Measurements from ENCODE around the gene UNC5B. TPM values are rescaled to one million over a fixed set of nuclear protein-coding genes. Genes with fewer than 3 reads are reported as not detected.

The UNC5B gene
- total RNA-seq, 1 donor from 2014 or later: 6.3 TPM

DNA sequence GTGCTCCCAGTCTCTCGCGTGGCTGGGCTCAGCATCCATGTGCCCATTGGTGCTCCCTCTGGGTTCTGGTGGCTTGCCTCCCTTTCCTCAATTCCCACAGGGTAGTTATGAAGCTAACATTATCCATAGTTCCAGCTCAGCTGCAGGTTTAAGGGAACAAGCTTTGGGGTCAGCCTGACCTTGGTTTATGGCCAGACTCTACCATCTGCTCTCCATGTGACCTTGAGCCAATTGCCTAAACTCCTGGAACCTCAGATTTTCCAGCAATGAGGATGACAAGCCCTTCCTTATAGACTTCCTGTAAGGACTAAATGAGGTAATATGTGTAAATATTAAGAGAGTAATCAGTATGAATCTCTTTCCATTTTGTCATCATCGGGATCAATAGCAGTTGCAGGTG is 96.6 kb downstream of the UNC5B start:
- Histone ChIP-seq H3K27ac (ENCODE audit: low read depth, low read length) (no peak overlapping the region), H3K27me3 (ENCODE audit: control insufficient read depth in 3 of 3, insufficient read depth in 3 of 3, low read length in 3 of 3) (peaks cover 0 to 3% (median 3%) of the 10 kb centered on the region in 3 donors), H3K36me3 (ENCODE audit: control insufficient read depth in 3 of 3, insufficient read depth in 3 of 3, low read length in 3 of 3) (no peaks in the 10 kb centered on the region), H3K4me3 (ENCODE audit: low read length in 3 of 3) (no peak overlapping the region), H3K9me3 (ENCODE audit: control insufficient read depth in 3 of 3, low read length in 3 of 3) (no peaks in the 10 kb centered on the region), H3K9ac (ENCODE audit: low read depth in 1 of 3, low read length in 3 of 3) (no peak overlapping the region), H3K4me1 (ENCODE audit: control insufficient read depth in 3 of 3, insufficient read depth in 3 of 3, low read length in 3 of 3) (peaks cover 7 to 14% (median 12%) of the 10 kb centered on the region in 3 donors)

DNA sequence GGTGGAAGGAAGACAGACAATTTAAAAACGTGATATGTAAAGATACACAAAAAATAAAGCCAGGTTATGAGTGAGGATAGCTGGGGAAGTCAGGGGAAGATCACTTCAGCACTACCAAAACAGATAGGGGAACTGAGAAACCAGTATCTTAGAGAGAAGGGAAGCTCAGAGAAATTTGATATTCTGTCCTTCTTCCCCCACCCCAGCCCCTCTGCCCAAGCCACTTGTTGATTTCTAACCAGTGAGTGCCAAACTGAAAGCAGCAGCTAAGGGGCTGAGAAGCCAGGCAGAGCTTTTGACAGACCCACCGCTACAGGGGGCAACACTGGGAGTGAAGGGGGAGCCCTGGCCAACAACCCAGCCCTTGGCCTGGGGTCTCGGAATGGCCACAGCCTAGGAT is 97.5 kb downstream of the UNC5B start:
- no peak overlapping the region for H3K27ac ChIP-seq (ENCODE audit: low read depth, low read length)

DNA sequence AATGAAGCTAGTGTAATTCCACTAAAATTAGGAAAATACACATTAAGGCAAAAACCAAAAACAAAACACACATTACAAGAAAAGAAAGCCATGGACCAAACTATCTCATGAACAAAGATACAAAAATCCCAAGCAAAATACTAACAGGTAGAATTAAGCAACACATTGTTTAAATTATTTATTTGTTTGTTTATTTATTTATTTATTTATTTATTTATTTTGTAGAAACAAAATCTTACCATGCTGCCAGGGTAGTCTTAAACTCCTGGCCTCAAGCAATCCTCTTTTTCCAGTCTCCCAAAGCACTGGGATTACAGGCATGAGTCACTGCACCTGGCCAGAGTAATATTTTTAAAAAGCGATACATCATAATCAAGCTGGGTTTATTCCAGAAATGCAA is 99.8 kb downstream of the UNC5B start:
- H3K4me1 ChIP-seq (ENCODE audit: control insufficient read depth in 3 of 3, insufficient read depth in 3 of 3, low read length in 3 of 3): peaks cover 8 to 18% (median 14%) of the 10 kb centered on the region in 3 donors
- H3K4me3 ChIP-seq (ENCODE audit: low read length in 3 of 3): no peak overlapping the region
- no peaks in the 10 kb centered on the region for H3K36me3 ChIP-seq (ENCODE audit: control insufficient read depth in 3 of 3, insufficient read depth in 3 of 3, low read length in 3 of 3)
- no peak overlapping the region for H3K27ac ChIP-seq (ENCODE audit: low read depth, low read length)
- H3K27me3 ChIP-seq (ENCODE audit: control insufficient read depth in 3 of 3, insufficient read depth in 3 of 3, low read length in 3 of 3): peaks cover 0 to 3% (median 3%) of the 10 kb centered on the region in 3 donors
- H3K9me3 ChIP-seq (ENCODE audit: control insufficient read depth in 3 of 3, low read length in 3 of 3): no peaks in the 10 kb centered on the region
- no peak overlapping the region for H3K9ac ChIP-seq (ENCODE audit: low read depth in 1 of 3, low read length in 3 of 3)

More for the DNA sequence above, 97.5 kb downstream of the UNC5B start:
- no peaks in the 10 kb centered on the region for H3K36me3 ChIP-seq (ENCODE audit: control insufficient read depth in 3 of 3, insufficient read depth in 3 of 3, low read length in 3 of 3)
- H3K9ac ChIP-seq (ENCODE audit: low read depth in 1 of 3, low read length in 3 of 3): no peak overlapping the region
- no peaks in the 10 kb centered on the region for H3K9me3 ChIP-seq (ENCODE audit: control insufficient read depth in 3 of 3, low read length in 3 of 3)
- H3K4me3 ChIP-seq (ENCODE audit: low read length in 3 of 3): no peak overlapping the region
- peaks cover 0 to 3% (median 3%) of the 10 kb centered on the region in 3 donors for H3K27me3 ChIP-seq (ENCODE audit: control insufficient read depth in 3 of 3, insufficient read depth in 3 of 3, low read length in 3 of 3)
- H3K4me1 ChIP-seq (ENCODE audit: control insufficient read depth in 3 of 3, insufficient read depth in 3 of 3, low read length in 3 of 3): peaks cover 8 to 18% (median 14%) of the 10 kb centered on the region in 3 donors

DNA sequence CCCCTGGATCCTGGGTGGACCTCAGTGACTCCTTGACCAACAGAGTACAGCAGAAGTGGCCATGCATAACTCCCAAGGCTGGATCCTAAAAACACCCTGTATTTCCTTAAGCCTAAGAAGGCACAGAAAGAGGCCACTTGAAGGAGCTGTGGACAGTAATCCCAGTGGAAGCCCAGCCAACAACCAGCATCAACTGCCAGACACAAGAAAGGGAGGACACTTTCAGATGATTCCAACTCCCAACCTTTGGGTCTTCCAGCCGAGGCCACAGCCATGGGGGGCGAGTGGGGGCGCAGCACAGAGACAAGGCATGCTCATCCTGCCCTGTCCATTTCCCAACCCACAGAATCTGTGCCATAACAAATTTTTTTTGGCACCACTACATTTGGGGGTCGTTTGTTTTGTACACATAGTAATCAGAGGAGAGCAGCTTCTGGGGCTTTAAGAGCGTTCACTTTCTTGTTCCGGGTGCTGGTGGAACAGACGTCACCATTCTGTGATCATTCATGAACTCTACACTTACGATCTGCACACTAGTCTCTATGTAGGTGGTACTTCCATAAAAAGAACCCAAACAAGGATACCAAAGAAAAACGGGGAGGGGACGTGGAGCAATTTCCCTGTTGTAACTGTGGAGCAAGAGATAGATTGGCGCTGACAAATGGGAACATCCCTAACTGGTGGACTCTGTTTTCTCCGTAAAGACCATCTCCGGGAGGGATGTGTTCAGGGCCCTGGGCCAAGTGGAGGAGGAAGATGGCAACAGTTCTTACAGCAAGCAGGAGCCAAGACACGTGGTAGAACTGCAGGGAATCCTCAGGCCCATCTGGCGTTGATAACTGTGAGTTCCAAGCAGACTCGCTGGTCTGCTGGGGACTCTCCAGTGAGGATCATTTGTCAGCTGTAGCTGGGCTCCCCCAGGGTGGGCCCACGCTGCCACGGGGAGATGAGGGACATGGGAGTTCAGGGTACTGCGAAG is 100.7 kb downstream of the UNC5B start:
- no peaks in the 10 kb centered on the region for H3K36me3 ChIP-seq (ENCODE audit: control insufficient read depth in 3 of 3, insufficient read depth in 3 of 3, low read length in 3 of 3)
- H3K9ac ChIP-seq (ENCODE audit: low read depth in 1 of 3, low read length in 3 of 3): no peak overlapping the region
- peak overlapping the region; percentile 38 for H3K27ac ChIP-seq (ENCODE audit: low read depth, low read length)
- H3K4me3 ChIP-seq (ENCODE audit: low read length in 3 of 3): peak overlapping the region; percentile 8 to 42 (median 41)
- H3K9me3 ChIP-seq (ENCODE audit: control insufficient read depth in 3 of 3, low read length in 3 of 3): no peaks in the 10 kb centered on the region
- H3K4me1 ChIP-seq (ENCODE audit: control insufficient read depth in 3 of 3, insufficient read depth in 3 of 3, low read length in 3 of 3): peaks cover 8 to 18% (median 14%) of the 10 kb centered on the region in 3 donors
- H3K27me3 ChIP-seq (ENCODE audit: control insufficient read depth in 3 of 3, insufficient read depth in 3 of 3, low read length in 3 of 3): peaks cover 0 to 3% (median 3%) of the 10 kb centered on the region in 3 donors

DNA sequence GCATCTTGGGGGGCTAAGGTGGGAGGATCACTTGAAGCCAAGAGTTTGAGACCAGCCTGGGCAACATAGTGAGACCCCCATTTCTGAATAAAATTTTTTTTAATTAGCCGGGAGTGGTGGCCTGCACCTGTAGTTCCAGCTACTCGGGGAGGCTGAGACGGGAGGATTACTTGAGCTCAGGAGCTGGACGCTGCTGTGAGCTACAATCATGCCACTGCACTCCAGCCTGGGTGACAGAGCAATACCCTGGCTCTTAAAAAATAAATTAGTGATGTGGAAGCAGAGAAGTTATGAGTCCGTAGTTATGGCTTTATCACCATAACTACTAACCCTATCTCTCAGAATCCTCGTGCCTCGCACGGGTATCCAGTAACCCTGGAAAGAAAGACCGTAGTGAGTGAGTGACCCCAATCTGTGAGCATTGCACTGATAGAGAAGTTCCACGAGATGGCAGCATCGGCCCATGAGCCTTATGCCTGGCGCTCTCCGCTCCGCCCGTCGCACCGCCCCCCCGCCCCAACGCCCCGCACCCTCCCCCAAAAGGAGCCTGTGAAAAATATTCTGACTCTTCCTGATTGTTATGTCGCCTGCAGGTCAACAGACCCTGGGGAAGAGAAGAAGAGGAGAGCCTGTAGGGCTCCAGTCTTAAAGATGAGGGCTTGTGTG is 101.8 kb downstream of the UNC5B start:
- Histone ChIP-seq H3K4me3 (ENCODE audit: low read length in 3 of 3) (no peak overlapping the region), H3K27ac (ENCODE audit: low read depth, low read length) (no peak overlapping the region), H3K9me3 (ENCODE audit: control insufficient read depth in 3 of 3, low read length in 3 of 3) (no peaks in the 10 kb centered on the region), H3K4me1 (ENCODE audit: control insufficient read depth in 3 of 3, insufficient read depth in 3 of 3, low read length in 3 of 3) (peaks cover 13 to 22% (median 13%) of the 10 kb centered on the region in 3 donors), H3K36me3 (ENCODE audit: control insufficient read depth in 3 of 3, insufficient read depth in 3 of 3, low read length in 3 of 3) (no peaks in the 10 kb centered on the region), H3K27me3 (ENCODE audit: control insufficient read depth in 3 of 3, insufficient read depth in 3 of 3, low read length in 3 of 3) (peaks cover 0 to 3% (median 0%) of the 10 kb centered on the region in 3 donors), H3K9ac (ENCODE audit: low read depth in 1 of 3, low read length in 3 of 3) (peak overlapping the region in 1 of 3 donors; percentile 3)

GRCh38 chr10:71314694-71315225 is 102.4 kb downstream of the UNC5B start:
- Histone ChIP-seq H3K4me1 (ENCODE audit: control insufficient read depth in 3 of 3, insufficient read depth in 3 of 3, low read length in 3 of 3) (peaks cover 15 to 25% (median 17%) of the 10 kb centered on the region in 3 donors), H3K4me3 (ENCODE audit: low read length in 3 of 3) (peak overlapping the region in 1 of 3 donors; percentile 3), H3K9me3 (ENCODE audit: control insufficient read depth in 3 of 3, low read length in 3 of 3) (no peaks in the 10 kb centered on the region), H3K27ac (ENCODE audit: low read depth, low read length) (no peak overlapping the region), H3K27me3 (ENCODE audit: control insufficient read depth in 3 of 3, insufficient read depth in 3 of 3, low read length in 3 of 3) (peaks cover 0 to 3% (median 0%) of the 10 kb centered on the region in 3 donors), H3K36me3 (ENCODE audit: control insufficient read depth in 3 of 3, insufficient read depth in 3 of 3, low read length in 3 of 3) (no peaks in the 10 kb centered on the region), H3K9ac (ENCODE audit: low read depth in 1 of 3, low read length in 3 of 3) (peak overlapping the region in 1 of 3 donors; percentile 3)

GRCh38 chr10:71316056-71316785 is 103.9 kb downstream of the UNC5B start:
- H3K4me1 ChIP-seq (ENCODE audit: control insufficient read depth in 3 of 3, insufficient read depth in 3 of 3, low read length in 3 of 3): peaks cover 18 to 27% (median 21%) of the 10 kb centered on the region in 3 donors
- no peaks in the 10 kb centered on the region for H3K9me3 ChIP-seq (ENCODE audit: control insufficient read depth in 3 of 3, low read length in 3 of 3)
- H3K9ac ChIP-seq (ENCODE audit: low read depth in 1 of 3, low read length in 3 of 3): no peak overlapping the region
- no peak overlapping the region for H3K27ac ChIP-seq (ENCODE audit: low read depth, low read length)
- no peak overlapping the region for H3K4me3 ChIP-seq (ENCODE audit: low read length in 3 of 3)
- no peaks in the 10 kb centered on the region for H3K27me3 ChIP-seq (ENCODE audit: control insufficient read depth in 3 of 3, insufficient read depth in 3 of 3, low read length in 3 of 3)
- H3K36me3 ChIP-seq (ENCODE audit: control insufficient read depth in 3 of 3, insufficient read depth in 3 of 3, low read length in 3 of 3): no peaks in the 10 kb centered on the region

DNA sequence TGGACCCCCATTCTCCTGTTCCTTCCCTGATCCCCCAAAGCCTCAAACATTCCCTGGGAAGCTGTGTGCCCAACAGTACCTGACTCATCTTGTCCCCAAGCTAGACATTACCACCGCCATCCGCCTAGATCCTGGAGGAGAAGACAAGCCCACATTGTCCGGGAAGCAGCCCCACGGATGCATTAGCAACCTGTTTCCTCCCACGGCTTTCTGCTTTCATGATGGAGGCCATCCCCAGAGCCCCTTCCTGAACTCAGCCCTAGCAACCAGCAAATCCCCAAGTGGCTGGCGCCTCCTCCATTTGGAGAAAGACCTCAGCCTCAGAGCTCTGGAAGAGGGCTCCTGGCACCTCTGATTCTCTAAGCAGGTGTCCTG is 104.4 kb downstream of the UNC5B start:
- Histone ChIP-seq H3K4me3 (ENCODE audit: low read length in 3 of 3) (no peak overlapping the region), H3K9me3 (ENCODE audit: control insufficient read depth in 3 of 3, low read length in 3 of 3) (no peaks in the 10 kb centered on the region), H3K9ac (ENCODE audit: low read depth in 1 of 3, low read length in 3 of 3) (no peak overlapping the region), H3K27ac (ENCODE audit: low read depth, low read length) (no peak overlapping the region), H3K36me3 (ENCODE audit: control insufficient read depth in 3 of 3, insufficient read depth in 3 of 3, low read length in 3 of 3) (no peaks in the 10 kb centered on the region), H3K27me3 (ENCODE audit: control insufficient read depth in 3 of 3, insufficient read depth in 3 of 3, low read length in 3 of 3) (no peaks in the 10 kb centered on the region), H3K4me1 (ENCODE audit: control insufficient read depth in 3 of 3, insufficient read depth in 3 of 3, low read length in 3 of 3) (peaks cover 18 to 27% (median 21%) of the 10 kb centered on the region in 3 donors)

- Histone ChIP-seq H3K9ac (ENCODE audit: low read depth in 1 of 3, low read length in 3 of 3) (no peak overlapping the region), H3K27me3 (ENCODE audit: control insufficient read depth in 3 of 3, insufficient read depth in 3 of 3, low read length in 3 of 3) (no peaks in the 10 kb centered on the region), H3K36me3 (ENCODE audit: control insufficient read depth in 3 of 3, insufficient read depth in 3 of 3, low read length in 3 of 3) (no peaks in the 10 kb centered on the region), H3K9me3 (ENCODE audit: control insufficient read depth in 3 of 3, low read length in 3 of 3) (no peaks in the 10 kb centered on the region), H3K27ac (ENCODE audit: low read depth, low read length) (no peak overlapping the region), H3K4me3 (ENCODE audit: low read length in 3 of 3) (no peak overlapping the region), H3K4me1 (ENCODE audit: control insufficient read depth in 3 of 3, insufficient read depth in 3 of 3, low read length in 3 of 3) (peaks cover 18 to 25% (median 21%) of the 10 kb centered on the region in 3 donors)
These were observed 105.4 kb downstream of the UNC5B start for GRCh38 chr10:71317739-71318138.

Measured in skeletal muscle tissue (tissue), 4 donors.